Panc1 (cell line): ENCODE results near the gene PTH. TPM values are rescaled to one million over a fixed set of nuclear protein-coding genes. Genes with fewer than 3 reads are reported as not detected.

Source experiments
- ATAC-seq: fragments of 200-7000 bp; cut with Tn5 transposase; 2 replicates; pipeline ENCODE4 v1.9.1; 2020; ENCODE audit warnings: mild to moderate bottlenecking, moderate library complexity
- BruUV-seq: library from RNA; stranded (reverse); fragments of 400-500 nt; replicated peaks from 2 replicates; lab custom pipeline; 2021; lab: Mats Ljungman, UMichigan
- CTCF ChIA-PET: fragments of 300-600 bp; sonication (Branson Sonifier 250); formaldehyde crosslinking; loops from one replicate; lab custom pipeline; 2022; ENCODE audit warnings: antibody characterized with exemption; lab: Charles Lee
- POLR2A ChIA-PET: fragments of 300-600 bp; sonication (Branson Sonifier 250); formaldehyde crosslinking; loops from one replicate; lab custom pipeline; 2022; ENCODE audit warnings: antibody characterized with exemption; lab: Charles Lee
- DNase-seq: peaks from one replicate; pipeline ENCODE4 v3.0.0-alpha.2; 2010; ENCODE audit warnings: low read depth, low spot score
- H3K27ac ChIP-seq: 2 replicates; pipeline ENCODE4 v1.5.1; 2011; ENCODE audit warnings: mild to moderate bottlenecking, low read length, inconsistent platforms
- H3K27me3 ChIP-seq: fragments of 200-500 bp; sonication (Bioruptor generic); 2 replicates; pipeline ENCODE4 v1.6.0; 2014; ENCODE audit warnings: low read length, inconsistent platforms; ENCODE audit not compliant: control insufficient read depth, insufficient read depth
- H3K36me3 ChIP-seq: fragments of 200-500 bp; sonication (Bioruptor generic); 2 replicates; pipeline ENCODE4 v1.5.1; 2014; ENCODE audit warnings: inconsistent platforms, mild to moderate bottlenecking, low read length, moderate library complexity; ENCODE audit not compliant: control insufficient read depth, insufficient read depth
- H3K4me1 ChIP-seq: 2 replicates; pipeline ENCODE4 v1.5.1; 2011; ENCODE audit warnings: inconsistent platforms, mild to moderate bottlenecking, low read length, moderate library complexity; ENCODE audit not compliant: control insufficient read depth, insufficient read depth
- H3K4me3 ChIP-seq, 2 experiments: 2 replicates each; pipeline ENCODE4 v1.5.1; 2011 to 2012; ENCODE audit warnings: low read depth in 2 of 2, low read length in 2 of 2, mild to moderate bottlenecking in 2 of 2, inconsistent platforms in 1 of 2, moderate library complexity in 1 of 2
- H3K9me3 ChIP-seq: fragments of 200-500 bp; sonication (Bioruptor generic); 2 replicates; pipeline ENCODE4 v1.5.1; 2014; ENCODE audit warnings: low read depth, mild to moderate bottlenecking, inconsistent platforms, low read length, moderate library complexity; ENCODE audit not compliant: control insufficient read depth, insufficient read depth
- CTCF ChIP-seq: fragments of 450-650 bp; IDR thresholded peaks from 2 replicates; pipeline ENCODE4 v1.5.1; 2017; ENCODE audit warnings: mild to moderate bottlenecking
- POLR2AphosphoS5 ChIP-seq: IDR thresholded peaks from 2 replicates; pipeline ENCODE4 v1.6.1; 2012; ENCODE audit warnings: mild to moderate bottlenecking, low read depth, low read length, moderate library complexity
- REST ChIP-seq, 2 experiments: IDR thresholded peaks; 2 replicates each; pipeline ENCODE4 v1.6.1; 2011 to 2012; ENCODE audit warnings: low read depth in 2 of 2, control low read depth in 1 of 2, low read length in 1 of 2, mild to moderate bottlenecking in 1 of 2, moderate library complexity in 1 of 2; ENCODE audit not compliant: insufficient read depth in 1 of 2
- SIN3A ChIP-seq: IDR thresholded peaks from 2 replicates; pipeline ENCODE4 v1.6.1; 2012; ENCODE audit warnings: low read depth, mild to moderate bottlenecking, low read length, moderate library complexity, borderline replicate concordance; ENCODE audit not compliant: insufficient read depth
- TCF7L2 ChIP-seq: IDR thresholded peaks from 2 replicates; pipeline ENCODE4 v1.6.1; 2011; ENCODE audit warnings: mild to moderate bottlenecking, low read depth, low read length, inconsistent platforms
- in situ Hi-C: cut with HindIII; loops from 2 replicates; pipeline ENCODE4 v1.10.0; 2016; ENCODE audit warnings: low sequenced_read_pairs, low pct_unique_long_range_greater_than_20kb
- intact Hi-C: fragments of 100-400 bp; cut with micrococcal nuclease; formaldehyde crosslinking; loops from one replicate; pipeline ENCODE4 v1.10.0; 2022; ENCODE audit not compliant: unreplicated experiment
- total RNA-seq: library from RNA; stranded (reverse); gene quantifications from one replicate; pipeline ENCODE4 v1.2.1, GENCODE V29; 2021; ENCODE audit not compliant: unreplicated experiment

PTH gene
- total RNA-seq, 1 experiment from 2014 or later: not detected

- H3K27me3 ChIP-seq: peaks cover 9% of the 10 kb centered on the region
- no peak for TF ChIP-seq POLR2AphosphoS5
- no peak for TF ChIP-seq TCF7L2
- no peak for TF ChIP-seq REST (IDR thresholded peaks at IDR 0.05; ENCODE audit: insufficient read depth in 1 of 2, low read depth in 2 of 2, low read length in 1 of 2)
- peak; percentile 80 for TF ChIP-seq CTCF
- intact Hi-C loops: loop anchor here (5.0 kb wide), 1 partner anchor 180 kb away; the partner anchor contains the start of gene FAR1
- in situ Hi-C loops: no loop called here
- H3K36me3 ChIP-seq: no peaks in the 10 kb centered on the region
- no peaks in the 10 kb centered on the region for H3K4me1 ChIP-seq
- ChIA-PET POLR2A (no interaction called here), CTCF (interaction anchor here (0.6 to 0.9 kb wide), 6 partner anchors 15 to 485 kb away, joined by 3 read pairs; no protein-coding TSS in a partner anchor)
- H3K4me3 ChIP-seq: peak overlapping the region; percentile 27 to 61
- no TSS peak for BruUV-seq
- H3K27ac ChIP-seq: no peak overlapping the region
- DNase-seq: no peak
- H3K9me3 ChIP-seq: no peaks in the 10 kb centered on the region
- peak; percentile 94 for ATAC-seq
These were observed 8.7 kb downstream of the PTH start for GRCh38 chr11:13486926-13487660.

- intact Hi-C loops: no loop called here
- no TSS peak for BruUV-seq
- Histone ChIP-seq H3K27me3 (0 out of 2 replicates have a peak, but pooled peaks cover 3% of the 10 kb centered on the region), H3K9me3 (no peaks in the 10 kb centered on the region), H3K4me1 (no peaks in the 10 kb centered on the region), H3K36me3 (no peaks in the 10 kb centered on the region), H3K27ac (no peak overlapping the region), H3K4me3 (no peak overlapping the region)
- no peak for DNase-seq
- in situ Hi-C loops: no loop called here
- TF ChIP-seq POLR2AphosphoS5 (no peak), TCF7L2 (no peak), REST (IDR thresholded peaks at IDR 0.05; ENCODE audit: insufficient read depth in 1 of 2, low read depth in 2 of 2, low read length in 1 of 2) (no peak), CTCF (no peak), SIN3A (no peak)
- CTCF ChIA-PET: no interaction called here
- POLR2A ChIA-PET: no interaction called here
- no peak for ATAC-seq
These were observed 15.6 kb downstream of the PTH start for GRCh38 chr11:13480198-13480597.
